Keratinocyte (primary cell): ENCODE data around the gene SRXN1. TPM values are rescaled to one million over a fixed set of nuclear protein-coding genes. Genes with fewer than 3 reads are reported as not detected.
A peak's percentile ranks its signal among the peaks of the same experiment; 100 is the strongest.

ENCODE experiments used
- DNase-seq: peaks from one replicate; pipeline ENCODE4 v3.0.0-alpha.2; 2011; ENCODE audit warnings: low read depth, missing footprints, low spot score
- FAIRE-seq: peaks from 2 replicates; lab custom pipeline; 2011; peaks lifted over from hg19 to GRCh38; lab: Jason Lieb, UNC
- H2AFZ ChIP-seq: 2 replicates; pipeline ENCODE4 v1.6.0; 2012; ENCODE audit warnings: low read length, control low read depth, inconsistent platforms; ENCODE audit not compliant: control insufficient read depth
- H3K27ac ChIP-seq: 2 replicates; pipeline ENCODE4 v1.5.1; 2011; ENCODE audit warnings: low read length; ENCODE audit not compliant: control insufficient read depth, insufficient read depth
- H3K27me3 ChIP-seq: 3 replicates; pipeline ENCODE4 v1.6.0; 2011; ENCODE audit warnings: low read length; ENCODE audit not compliant: control insufficient read depth, insufficient read depth; ENCODE audit errors: extremely low read depth
- H3K36me3 ChIP-seq, 2 experiments: 2 replicates in 1 of 2; 3 replicates in 1 of 2; pipeline ENCODE4 v1.5.1; 2011; ENCODE audit warnings: low read length in 2 of 2, mild to moderate bottlenecking in 1 of 2; ENCODE audit not compliant: control insufficient read depth in 2 of 2, insufficient read depth in 2 of 2; ENCODE audit errors: extremely low read depth in 1 of 2
- H3K4me1 ChIP-seq: 3 replicates; pipeline ENCODE4 v1.5.1; 2011; ENCODE audit warnings: low read length; ENCODE audit not compliant: control insufficient read depth, insufficient read depth; ENCODE audit errors: extremely low read depth
- H3K4me2 ChIP-seq: 3 replicates; pipeline ENCODE4 v1.6.0; 2011; ENCODE audit warnings: low read depth, low read length; ENCODE audit not compliant: control insufficient read depth, insufficient read depth; ENCODE audit errors: extremely low read depth
- H3K4me3 ChIP-seq, 3 experiments: fragments of 200-600 bp in 1 of 3; sonication (generic) in 1 of 3; 2 replicates in 2 of 3; 3 replicates in 1 of 3; pipeline ENCODE4 v1.5.1; 2011 to 2016; ENCODE audit warnings: low read length in 3 of 3, mild to moderate bottlenecking in 3 of 3, control low read depth in 2 of 3, inconsistent platforms in 1 of 3, low read depth in 1 of 3, mixed read lengths in 1 of 3, mixed run types in 1 of 3, moderate library complexity in 1 of 3; ENCODE audit not compliant: control insufficient read depth in 2 of 3, insufficient read depth in 2 of 3; ENCODE audit errors: extremely low read depth in 1 of 3
- H3K79me2 ChIP-seq: 2 replicates; pipeline ENCODE4 v1.6.0; 2012; ENCODE audit warnings: low read length; ENCODE audit not compliant: control insufficient read depth, insufficient read depth
- H3K9ac ChIP-seq: 3 replicates; pipeline ENCODE4 v1.6.0; 2011; ENCODE audit warnings: low read length; ENCODE audit not compliant: control insufficient read depth, insufficient read depth; ENCODE audit errors: extremely low read depth
- H3K9me1 ChIP-seq: 3 replicates; pipeline ENCODE4 v1.6.0; 2011; ENCODE audit warnings: low read length; ENCODE audit not compliant: control insufficient read depth, insufficient read depth; ENCODE audit errors: extremely low read depth
- H3K9me3 ChIP-seq: 2 replicates; pipeline ENCODE4 v1.5.1; 2012; ENCODE audit warnings: low read depth, low read length; ENCODE audit not compliant: control insufficient read depth
- H4K20me1 ChIP-seq: 3 replicates; pipeline ENCODE4 v1.6.0; 2011; ENCODE audit warnings: low read length; ENCODE audit not compliant: control insufficient read depth, insufficient read depth; ENCODE audit errors: extremely low read depth
- EZH2 ChIP-seq: IDR thresholded peaks from one replicate; pipeline ENCODE4 v1.6.1; 2012; ENCODE audit warnings: inconsistent platforms, mild to moderate bottlenecking, low read length, moderate library complexity
- dilution Hi-C: fragments of 300-500 bp; cut with MboI; formaldehyde crosslinking; loops from one replicate; pipeline ENCODE4 v1.7.0; 2020; ENCODE audit warnings: low sequenced_read_pairs; ENCODE audit not compliant: extremely low pct_ligation_motif_present
- polyA plus RNA-seq, 5 experiments: library from polyadenylated mRNA; depleted of rRNA in 3 of 5; stranded (reverse) in 3 of 5; stranded (forward) in 1 of 5; unstranded in 1 of 5; fragments of >200 nt; gene quantifications; 1 replicate in 1 of 5; 2 replicates in 3 of 5; 3 replicates in 1 of 5; pipeline versions ENCODE4 v1.2.1 to v1.2.3, GENCODE V29; 2011 to 2012; ENCODE audit warnings: missing spikeins in 2 of 5, low read depth in 1 of 5, low replicate concordance in 1 of 5
- TF ChIP-seq, protein P1 (sequence below), 3 experiments: IDR thresholded peaks in 1 of 3; conservative IDR thresholded peaks in 1 of 3; optimal IDR thresholded peaks in 1 of 3; 2 replicates in 2 of 3; 3 replicates in 1 of 3; pipeline versions ENCODE3 to v1.5.1; 2011; ENCODE audit warnings: low read length in 3 of 3, mild to moderate bottlenecking in 3 of 3, moderate library complexity in 2 of 3, control low read depth in 1 of 3, inconsistent platforms in 1 of 3; ENCODE audit not compliant: insufficient read depth in 2 of 3; ENCODE audit errors: extremely low read depth in 1 of 3

The SRXN1 gene
- polyA plus RNA-seq, 1 donor (not counting 4 experiments of a cell fraction or from before 2014, with no cell fraction given): 51.7 TPM

DNA sequence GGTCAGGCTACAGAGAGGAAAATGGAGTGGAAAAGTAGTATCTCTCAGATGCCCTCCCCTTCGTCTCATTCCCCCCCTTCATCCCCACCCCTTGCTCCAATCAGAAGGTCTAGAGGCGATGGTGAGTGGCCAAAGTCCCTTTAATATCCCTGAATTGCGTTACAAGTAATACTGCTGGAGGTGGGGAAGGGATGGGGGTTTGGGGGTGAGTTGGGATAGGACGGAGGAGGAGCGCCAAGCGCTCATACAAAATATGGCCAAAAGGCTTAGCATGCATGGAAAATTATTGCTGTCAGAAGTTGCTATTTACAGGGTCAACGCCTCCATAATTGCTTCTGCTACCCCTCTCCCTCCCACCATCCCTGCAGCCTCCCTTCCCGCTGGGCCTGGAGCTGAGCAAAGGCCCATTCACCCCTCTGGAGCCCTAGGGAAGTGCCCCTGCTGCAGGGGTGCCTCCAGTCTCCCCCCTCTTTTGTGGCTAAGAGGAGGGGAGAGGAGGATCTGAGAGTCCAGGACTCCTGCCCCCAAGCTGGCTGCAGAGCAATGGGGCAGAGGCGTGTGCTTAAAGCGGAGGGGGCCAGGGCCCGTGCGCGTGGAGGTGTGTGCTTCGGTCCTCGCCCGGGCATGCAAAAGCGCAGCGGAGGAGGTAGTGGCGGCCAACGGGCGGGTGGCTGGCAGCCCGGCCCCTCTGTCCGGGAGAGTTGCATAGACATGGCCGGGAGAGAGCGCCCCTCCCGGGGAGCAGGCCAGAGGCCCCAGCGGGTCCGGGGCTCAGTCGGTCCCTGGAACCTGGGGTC is 8.7 kb upstream of the SRXN1 start:
- no peaks in the 10 kb centered on the region for H3K79me2 ChIP-seq
- H3K9me3 ChIP-seq: no peaks in the 10 kb centered on the region
- no peak overlapping the region for H3K27ac ChIP-seq
- H3K4me2 ChIP-seq: peak overlapping the region; percentile 54
- H3K9ac ChIP-seq: no peak overlapping the region
- DNase-seq: no peak
- H3K36me3 ChIP-seq: no peaks in the 10 kb centered on the region
- H3K4me1 ChIP-seq: peaks cover 21% of the 10 kb centered on the region
- FAIRE-seq: no peak
- H3K9me1 ChIP-seq: no peaks in the 10 kb centered on the region
- peak overlapping the region in 1 of 3 experiments; percentile 37 for H3K4me3 ChIP-seq
- no peaks in the 10 kb centered on the region for H4K20me1 ChIP-seq
- TF ChIP-seq, protein P1, sequence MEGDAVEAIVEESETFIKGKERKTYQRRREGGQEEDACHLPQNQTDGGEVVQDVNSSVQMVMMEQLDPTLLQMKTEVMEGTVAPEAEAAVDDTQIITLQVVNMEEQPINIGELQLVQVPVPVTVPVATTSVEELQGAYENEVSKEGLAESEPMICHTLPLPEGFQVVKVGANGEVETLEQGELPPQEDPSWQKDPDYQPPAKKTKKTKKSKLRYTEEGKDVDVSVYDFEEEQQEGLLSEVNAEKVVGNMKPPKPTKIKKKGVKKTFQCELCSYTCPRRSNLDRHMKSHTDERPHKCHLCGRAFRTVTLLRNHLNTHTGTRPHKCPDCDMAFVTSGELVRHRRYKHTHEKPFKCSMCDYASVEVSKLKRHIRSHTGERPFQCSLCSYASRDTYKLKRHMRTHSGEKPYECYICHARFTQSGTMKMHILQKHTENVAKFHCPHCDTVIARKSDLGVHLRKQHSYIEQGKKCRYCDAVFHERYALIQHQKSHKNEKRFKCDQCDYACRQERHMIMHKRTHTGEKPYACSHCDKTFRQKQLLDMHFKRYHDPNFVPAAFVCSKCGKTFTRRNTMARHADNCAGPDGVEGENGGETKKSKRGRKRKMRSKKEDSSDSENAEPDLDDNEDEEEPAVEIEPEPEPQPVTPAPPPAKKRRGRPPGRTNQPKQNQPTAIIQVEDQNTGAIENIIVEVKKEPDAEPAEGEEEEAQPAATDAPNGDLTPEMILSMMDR (optimal IDR thresholded peaks at IDR 0.05 in 1 of 3, IDR thresholded peaks at IDR 0.05 in 1 of 3, conservative IDR thresholded peaks at IDR 0.05 in 1 of 3; ENCODE audit: extremely low read depth in 1 of 3, insufficient read depth in 2 of 3, low read length in 3 of 3): peak in 1 of 3 experiments; percentile 4
- TF ChIP-seq EZH2: no peak
- peaks cover 41% of the 10 kb centered on the region for H3K27me3 ChIP-seq
- peak overlapping the region; percentile 71 for H2AFZ ChIP-seq
- dilution Hi-C loops: no loop called here

DNA sequence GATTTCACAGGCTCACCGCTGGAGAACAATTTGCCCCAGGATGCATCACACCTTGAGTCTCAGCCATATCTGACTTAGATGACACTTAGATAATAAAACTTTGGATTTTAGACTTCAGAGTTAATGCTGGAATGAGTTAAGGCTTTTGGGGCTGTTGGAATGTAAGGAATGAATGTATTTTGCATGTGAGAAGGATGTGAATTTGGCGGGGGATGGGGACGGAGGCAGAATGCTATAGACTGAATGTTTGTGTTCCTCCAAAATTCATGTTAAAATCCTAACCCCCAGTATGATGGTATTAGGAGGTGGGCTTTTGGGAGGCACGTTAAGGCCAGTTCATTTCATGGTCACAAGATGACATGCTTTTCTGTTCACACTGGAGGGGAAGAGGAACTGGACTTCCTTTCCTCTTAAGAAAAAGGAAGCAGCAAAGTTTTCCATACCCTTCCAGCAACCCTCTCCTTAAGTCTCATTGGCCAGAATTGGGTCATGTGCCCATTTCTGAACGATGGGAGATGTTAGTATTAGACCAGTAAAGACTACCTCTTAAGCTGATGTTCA is 5.8 kb upstream of the SRXN1 start:
- DNase-seq: no peak
- Histone ChIP-seq H3K27ac (no peak overlapping the region), H4K20me1 (no peaks in the 10 kb centered on the region), H3K36me3 (no peaks in the 10 kb centered on the region), H3K4me3 (no peak overlapping the region), H3K9me1 (no peaks in the 10 kb centered on the region), H3K9ac (no peak overlapping the region), H3K4me1 (peaks cover 23% of the 10 kb centered on the region), H3K27me3 (peaks cover 17% of the 10 kb centered on the region), H3K79me2 (no peaks in the 10 kb centered on the region), H2AFZ (no peak overlapping the region), H3K4me2 (no peak overlapping the region), H3K9me3 (no peaks in the 10 kb centered on the region)
- FAIRE-seq: no peak
- no peak for TF ChIP-seq EZH2
- TF ChIP-seq, protein P1 (optimal IDR thresholded peaks at IDR 0.05 in 1 of 3, IDR thresholded peaks at IDR 0.05 in 1 of 3, conservative IDR thresholded peaks at IDR 0.05 in 1 of 3; ENCODE audit: extremely low read depth in 1 of 3, insufficient read depth in 2 of 3, low read length in 3 of 3): no peak
- dilution Hi-C loops: no loop called here
